Measurements from ENCODE around the gene IRF5. TPM values are rescaled to one million over a fixed set of nuclear protein-coding genes. Genes with fewer than 3 reads are reported as not detected.

The IRF5 gene
- total RNA-seq, 1 experiment from 2014 or later, result 8.8 TPM

GRCh38 chr7:128961030-128961659 lies 23.4 kb downstream of the IRF5 start:
- ATAC-seq, result no peak
- ChIA-PET CTCF (no interaction called here), POLR2A (interaction anchor here (0.6 kb wide), 1 partner anchor 77 kb away, joined by 3 read pairs; no protein-coding TSS in a partner anchor)
- H3K27ac ChIP-seq (ENCODE audit: low read length), result no peak overlapping the region
- H3K4me3 ChIP-seq (ENCODE audit: low read depth in 2 of 2, low read length in 2 of 2), result no peak overlapping the region
- no peaks in the 10 kb centered on the region for H3K27me3 ChIP-seq (ENCODE audit: control insufficient read depth, insufficient read depth, low read length)
- DNase-seq (ENCODE audit: low read depth, low spot score), result no peak
- no peaks in the 10 kb centered on the region for H3K4me1 ChIP-seq (ENCODE audit: control insufficient read depth, insufficient read depth, low read length)
- intact Hi-C loops (cut with micrococcal nuclease; ENCODE audit: unreplicated experiment) (no loop called here), in situ Hi-C loops (cut with HindIII; ENCODE audit: low pct_unique_long_range_greater_than_20kb, low sequenced_read_pairs) (no loop called here)
- BruUV-seq (replicated peaks), result TSS peak; percentile 27
- no peaks in the 10 kb centered on the region for H3K9me3 ChIP-seq (ENCODE audit: control insufficient read depth, insufficient read depth, low read depth, low read length)
- peaks cover 37% of the 10 kb centered on the region for H3K36me3 ChIP-seq (ENCODE audit: control insufficient read depth, insufficient read depth, low read length)
- TF ChIP-seq POLR2AphosphoS5 (IDR thresholded peaks at IDR 0.05; ENCODE audit: low read depth, low read length) (no peak), CTCF (IDR thresholded peaks at IDR 0.05) (no peak), TCF7L2 (IDR thresholded peaks at IDR 0.05; ENCODE audit: low read depth, low read length) (no peak), SIN3A (IDR thresholded peaks at IDR 0.05; ENCODE audit: borderline replicate concordance, insufficient read depth, low read depth, low read length) (no peak), REST (IDR thresholded peaks at IDR 0.05; ENCODE audit: insufficient read depth in 1 of 2, low read depth in 2 of 2, low read length in 1 of 2) (no peak)

GRCh38 chr7:128962899-128963298 lies 25.2 kb downstream of the IRF5 start:
- no peak overlapping the region for H3K27ac ChIP-seq (ENCODE audit: low read length)
- ChIA-PET CTCF (no interaction called here), POLR2A (no interaction called here)
- H3K4me3 ChIP-seq (ENCODE audit: low read depth in 2 of 2, low read length in 2 of 2), result no peak overlapping the region
- TF ChIP-seq SIN3A (IDR thresholded peaks at IDR 0.05; ENCODE audit: borderline replicate concordance, insufficient read depth, low read depth, low read length), result no peak
- no peak for TF ChIP-seq CTCF (IDR thresholded peaks at IDR 0.05)
- no peak for TF ChIP-seq REST (IDR thresholded peaks at IDR 0.05; ENCODE audit: insufficient read depth in 1 of 2, low read depth in 2 of 2, low read length in 1 of 2)
- TF ChIP-seq TCF7L2 (IDR thresholded peaks at IDR 0.05; ENCODE audit: low read depth, low read length), result no peak
- no peak for TF ChIP-seq POLR2AphosphoS5 (IDR thresholded peaks at IDR 0.05; ENCODE audit: low read depth, low read length)
- DNase-seq (ENCODE audit: low read depth, low spot score) (no peak), ATAC-seq (no peak)
- intact Hi-C loops (cut with micrococcal nuclease; ENCODE audit: unreplicated experiment), result no loop called here
- H3K4me1 ChIP-seq (ENCODE audit: control insufficient read depth, insufficient read depth, low read length), result no peaks in the 10 kb centered on the region
- H3K36me3 ChIP-seq (ENCODE audit: control insufficient read depth, insufficient read depth, low read length), result peaks cover 37% of the 10 kb centered on the region
- no peaks in the 10 kb centered on the region for H3K27me3 ChIP-seq (ENCODE audit: control insufficient read depth, insufficient read depth, low read length)
- H3K9me3 ChIP-seq (ENCODE audit: control insufficient read depth, insufficient read depth, low read depth, low read length), result no peaks in the 10 kb centered on the region
- in situ Hi-C loops (cut with HindIII; ENCODE audit: low pct_unique_long_range_greater_than_20kb, low sequenced_read_pairs), result no loop called here
- no TSS peak for BruUV-seq (replicated peaks)
